Activated naive CD4-positive, alpha-beta T cell treated with anti-CD3 and anti-CD28 coated beads for 36 hours (primary cell): Measurements from ENCODE around the gene NCOA7. TPM values are rescaled to one million over a fixed set of nuclear protein-coding genes. Genes with fewer than 3 reads are reported as not detected.
A peak's percentile ranks its signal among the peaks of the same experiment; 100 is the strongest.

Experiments
- CTCF ChIA-PET: fragments of 350-600 bp; sonication (Branson Sonifier 250); formaldehyde crosslinking; loops from one replicate; lab custom pipeline; 2021; ENCODE audit warnings: antibody characterized with exemption; lab: Charles Lee
- DNase-seq: peaks from one replicate; pipeline ENCODE4 v3.0.0-alpha.2; 2020
- H3K27ac Mint-ChIP-seq: one replicate; pipeline ENCODE4 v1.8.0; 2021; ENCODE audit warnings: mild to moderate bottlenecking, mixed read lengths
- H3K27me3 Mint-ChIP-seq: one replicate; pipeline ENCODE4 v1.8.0; 2021; ENCODE audit warnings: low read depth, mixed read lengths
- H3K36me3 Mint-ChIP-seq: one replicate; pipeline ENCODE4 v1.8.0; 2021; ENCODE audit warnings: low read depth, mixed read lengths
- H3K4me1 Mint-ChIP-seq: one replicate; pipeline ENCODE4 v1.8.0; 2021; ENCODE audit warnings: low read depth, mixed read lengths
- H3K4me3 Mint-ChIP-seq: one replicate; pipeline ENCODE4 v1.8.0; 2021; ENCODE audit warnings: mild to moderate bottlenecking, moderate library complexity, mixed read lengths
- H3K9me3 Mint-ChIP-seq: one replicate; pipeline ENCODE4 v1.8.0; 2021; ENCODE audit warnings: mixed read lengths
- intact Hi-C: fragments of 100-400 bp; cut with micrococcal nuclease; formaldehyde crosslinking; loops from one replicate; pipeline ENCODE4 v1.15.1; 2023
- total RNA-seq, 2 experiments: library from RNA; stranded (reverse); gene quantifications; one replicate each; pipeline ENCODE4 v1.2.3, GENCODE V29; 2021

Gene NCOA7
- 10 to 100 TPM; 39.2 to 43.1 TPM for total RNA-seq

DNA sequence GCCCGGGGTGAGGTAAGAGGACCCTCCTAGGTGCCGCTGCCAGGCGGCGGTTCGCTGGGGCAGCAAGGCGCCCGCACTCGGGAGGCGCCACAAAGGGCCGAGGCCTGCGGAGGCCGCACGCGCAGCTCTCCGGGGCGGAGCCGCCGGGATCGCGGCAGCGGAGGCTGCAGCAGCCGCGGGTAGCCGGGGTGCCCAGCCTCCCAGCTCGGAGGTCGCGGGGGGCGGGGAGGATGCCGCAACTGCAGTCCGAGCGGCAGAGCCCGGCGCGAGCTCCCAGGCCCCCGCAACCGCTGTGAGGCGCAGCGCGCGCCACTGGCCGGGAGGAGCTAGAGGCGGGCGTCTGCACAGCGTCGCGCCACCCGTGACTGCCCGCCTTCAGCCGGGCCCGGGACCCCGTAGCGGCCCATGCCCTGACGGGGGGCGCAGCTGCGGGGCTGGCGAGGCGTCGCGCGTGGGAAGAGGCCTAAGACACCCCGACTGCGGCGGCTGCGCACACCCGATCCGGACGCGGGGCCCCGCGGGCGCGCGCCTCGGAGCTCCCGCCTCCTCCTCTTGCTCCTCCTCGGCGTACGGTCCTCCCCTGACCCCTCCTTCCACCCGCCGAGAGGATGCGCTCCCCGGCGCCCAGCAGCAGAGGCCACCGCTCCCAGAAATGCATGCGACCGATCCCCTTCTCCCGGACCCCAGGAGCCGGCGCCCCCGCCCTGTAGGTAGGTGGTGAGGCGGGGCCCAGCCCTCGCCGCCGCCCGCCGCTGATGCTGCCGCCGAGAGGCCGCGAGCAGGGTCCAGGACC lies at the start of gene NCOA7:
Gene NCOA7, plus strand, starts transcription at position 603 of the 793 bp plus-strand sequence. CDS start 24,395 bp downstream, outside the sequence.
- DNase-seq: peak; percentile 81
- intact Hi-C loops: loop anchor here (1.0 to 5.0 kb wide), 9 partner anchors 9 to 1477 kb away; partner anchors contain the start of genes HINT3, RNF146 and TRMT11
- H3K36me3 Mint-ChIP-seq: peaks cover 17% of the 10 kb centered on the region

GRCh38 chr6:125741336-125741735 lies 49.4 kb upstream of the NCOA7 start:
- CTCF ChIA-PET: interaction anchor here (0.6 to 1.8 kb wide), 2 partner anchors 10 to 12 kb away, joined by 4 to 7 read pairs; no protein-coding TSS in a partner anchor
- DNase-seq: no peak
- Mint-ChIP-seq H3K4me3 (no peak overlapping the region), H3K27ac (no peak overlapping the region), H3K4me1 (peaks cover 5% of the 10 kb centered on the region), H3K36me3 (no peaks in the 10 kb centered on the region), H3K27me3 (peaks cover 28% of the 10 kb centered on the region), H3K9me3 (no peaks in the 10 kb centered on the region)
- intact Hi-C loops: loop anchor here (10.0 kb wide), 1 partner anchor 603 kb away; the partner anchor contains the start of gene CENPW

More for the DNA sequence above, at the start of gene NCOA7:
- peaks cover 51% of the 10 kb centered on the region for H3K4me1 Mint-ChIP-seq
- peak within 1 kb of the TSS; percentile 96 for H3K27ac Mint-ChIP-seq
- no peaks in the 10 kb centered on the region for H3K27me3 Mint-ChIP-seq
- CTCF ChIA-PET: interaction anchor here (0.7 to 6.3 kb wide), 15 partner anchors 9 to 205 kb away, joined by 3 to 52 read pairs (median 8); partner anchors contain the start of genes HINT3 and TRMT11
- peak within 1 kb of the TSS; percentile 90 for H3K4me3 Mint-ChIP-seq
- H3K9me3 Mint-ChIP-seq: no peaks in the 10 kb centered on the region

DNA sequence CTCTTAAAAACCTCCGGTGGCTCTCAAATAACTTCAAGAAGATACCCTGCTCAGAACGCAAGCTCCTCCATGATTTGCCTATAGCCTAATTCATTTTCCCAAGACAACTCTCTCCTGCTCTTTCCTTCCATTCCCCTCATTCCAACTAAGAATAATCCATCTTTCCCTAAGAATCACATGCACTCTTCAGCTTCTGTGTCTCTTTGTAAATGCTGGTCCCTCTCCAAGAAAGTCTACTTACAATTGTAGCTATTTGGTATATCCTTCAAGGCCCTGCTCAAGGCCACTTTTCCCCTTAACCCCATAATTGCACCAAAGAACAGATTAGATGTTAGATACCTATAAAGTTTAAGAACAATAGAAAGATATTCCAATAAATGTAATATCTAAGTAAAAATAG lies 48.7 kb upstream of the NCOA7 start:
- Mint-ChIP-seq H3K4me3 (no peak overlapping the region), H3K27ac (no peak overlapping the region), H3K36me3 (no peaks in the 10 kb centered on the region), H3K9me3 (no peaks in the 10 kb centered on the region), H3K4me1 (peaks cover 11% of the 10 kb centered on the region), H3K27me3 (peaks cover 34% of the 10 kb centered on the region)
- intact Hi-C loops: loop anchor here (10.0 kb wide), 1 partner anchor 603 kb away; the partner anchor contains the start of gene CENPW
- CTCF ChIA-PET: interaction anchor here (1.3 to 1.8 kb wide), 2 partner anchors 12 to 429 kb away, joined by 4 to 7 read pairs; no protein-coding TSS in a partner anchor
- DNase-seq: no peak

DNA sequence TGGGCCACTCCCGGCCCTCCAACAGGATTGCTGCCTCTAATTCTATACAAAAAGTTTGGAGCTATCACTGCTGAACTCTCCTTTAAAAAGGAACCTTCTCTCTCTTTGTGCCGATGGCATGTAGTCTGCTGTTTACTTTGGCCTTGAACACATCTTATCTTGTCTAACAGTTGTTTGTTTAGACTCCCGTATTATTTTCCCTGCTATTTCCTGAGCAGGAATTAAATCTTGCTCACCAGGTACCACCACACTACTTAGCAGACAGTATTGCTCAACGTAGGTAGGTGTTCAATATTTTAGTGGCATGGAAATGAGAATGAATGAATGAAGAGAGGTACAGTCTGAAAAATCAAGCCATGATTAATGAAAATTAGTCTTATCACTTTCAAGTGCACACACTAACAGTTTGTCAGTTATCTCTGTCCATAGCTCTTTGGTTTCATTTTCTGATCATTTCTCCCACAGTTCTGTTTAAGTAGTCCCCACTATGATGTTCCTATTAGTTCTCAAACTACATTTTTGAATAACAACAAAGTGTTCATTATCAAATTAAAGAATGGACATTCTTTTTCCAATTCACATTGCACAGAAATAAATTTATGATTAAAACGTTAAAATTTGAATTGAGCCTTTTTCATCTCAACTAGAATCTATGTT lies 48.2 kb upstream of the NCOA7 start:
- Mint-ChIP-seq H3K4me1 (peaks cover 13% of the 10 kb centered on the region), H3K4me3 (no peak overlapping the region), H3K27me3 (peaks cover 34% of the 10 kb centered on the region), H3K36me3 (no peaks in the 10 kb centered on the region), H3K27ac (no peak overlapping the region), H3K9me3 (no peaks in the 10 kb centered on the region)
- intact Hi-C loops: loop anchor here (10.0 kb wide), 1 partner anchor 602 kb away; the partner anchor contains the start of gene CENPW
- DNase-seq: no peak
- CTCF ChIA-PET: interaction anchor here (1.3 to 1.8 kb wide), 2 partner anchors 11 to 429 kb away, joined by 4 to 7 read pairs; no protein-coding TSS in a partner anchor

DNA sequence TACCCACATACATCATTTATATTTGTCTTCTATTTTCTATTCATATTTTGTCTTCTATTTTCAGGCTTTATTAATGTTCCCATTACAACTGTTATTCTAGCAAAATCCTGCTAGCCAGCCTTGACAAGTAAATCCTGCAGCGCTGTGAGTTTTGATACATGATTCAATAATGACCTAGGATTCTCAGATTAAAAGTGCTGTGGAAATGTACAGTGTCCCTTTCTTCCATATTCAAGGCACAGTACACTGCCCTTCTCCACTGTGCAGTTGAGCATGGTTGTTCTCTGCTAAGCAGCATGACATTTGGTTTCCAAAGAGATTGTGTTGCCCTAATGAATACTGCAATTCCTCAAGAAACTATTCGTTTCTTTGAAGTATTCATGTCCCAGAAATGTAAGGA lies 47.2 kb upstream of the NCOA7 start:
- H3K9me3 Mint-ChIP-seq: no peaks in the 10 kb centered on the region

DNA sequence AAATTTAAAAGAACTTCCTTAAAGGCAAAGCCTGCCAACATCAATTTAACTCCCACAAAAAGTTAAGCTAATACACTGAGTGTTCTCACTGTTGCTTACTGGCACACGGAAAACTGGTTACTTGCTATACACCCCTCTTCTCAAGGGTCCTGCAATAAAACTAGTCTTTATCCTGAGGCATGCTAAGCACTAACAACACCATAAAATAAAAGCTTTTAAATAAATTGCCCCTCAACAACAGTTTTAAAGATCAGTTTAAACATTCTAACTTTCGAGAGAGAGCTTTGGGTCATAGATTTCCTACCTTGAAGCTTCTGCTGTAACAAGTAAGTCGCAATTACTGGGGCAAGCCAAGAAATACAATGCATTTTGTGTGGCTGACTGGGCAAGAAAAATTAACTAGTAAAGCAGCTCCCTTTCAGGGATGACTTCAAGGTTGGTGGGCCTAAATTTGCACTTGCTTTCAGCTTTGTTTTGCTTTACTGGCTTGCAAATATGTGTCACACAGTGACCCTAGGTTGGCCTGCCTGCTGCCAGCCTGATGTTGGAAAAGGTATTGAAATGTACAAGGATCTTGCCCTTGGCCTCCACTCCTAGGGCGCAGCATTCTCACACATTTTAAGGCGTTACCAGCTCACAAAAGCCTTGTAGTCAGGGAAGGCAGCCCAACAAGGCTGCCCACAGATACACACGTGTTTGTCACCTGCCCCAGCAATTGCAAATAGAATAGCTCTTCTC lies 45.3 kb upstream of the NCOA7 start:
- CTCF ChIA-PET: interaction anchor here (0.6 to 1.2 kb wide), 5 partner anchors 10 to 432 kb away, joined by 3 to 5 read pairs (median 3); no protein-coding TSS in a partner anchor

More for the DNA sequence above, 47.2 kb upstream of the NCOA7 start:
- H3K27ac Mint-ChIP-seq: no peak overlapping the region
- H3K36me3 Mint-ChIP-seq: no peaks in the 10 kb centered on the region
- peaks cover 13% of the 10 kb centered on the region for H3K4me1 Mint-ChIP-seq
- H3K4me3 Mint-ChIP-seq: no peak overlapping the region
- CTCF ChIA-PET: no interaction called here
- intact Hi-C loops: loop anchor here (10.0 kb wide), 1 partner anchor 601 kb away; the partner anchor contains the start of gene CENPW
- H3K27me3 Mint-ChIP-seq: peaks cover 41% of the 10 kb centered on the region
- DNase-seq: no peak

GRCh38 chr6:125746019-125746414 lies 44.7 kb upstream of the NCOA7 start:
- Mint-ChIP-seq H3K36me3 (no peaks in the 10 kb centered on the region), H3K27ac (no peak overlapping the region), H3K4me1 (peaks cover 25% of the 10 kb centered on the region), H3K9me3 (no peaks in the 10 kb centered on the region), H3K4me3 (peak overlapping the region; percentile 5), H3K27me3 (peaks cover 49% of the 10 kb centered on the region)
- no peak for DNase-seq
- CTCF ChIA-PET: interaction anchor here (0.6 to 1.2 kb wide), 5 partner anchors 10 to 433 kb away, joined by 3 to 5 read pairs (median 3); no protein-coding TSS in a partner anchor
- intact Hi-C loops: loop anchor here (5.0 to 10.0 kb wide), 2 partner anchors 599 to 789 kb away; partner anchors contain the start of gene CENPW

More for the DNA sequence above, 45.3 kb upstream of the NCOA7 start:
- Mint-ChIP-seq H3K4me1 (peaks cover 22% of the 10 kb centered on the region), H3K36me3 (no peaks in the 10 kb centered on the region), H3K27me3 (peaks cover 46% of the 10 kb centered on the region), H3K27ac (no peak overlapping the region), H3K9me3 (no peaks in the 10 kb centered on the region), H3K4me3 (no peak overlapping the region)
- intact Hi-C loops: loop anchor here (5.0 to 10.0 kb wide), 2 partner anchors 599 to 788 kb away; partner anchors contain the start of gene CENPW
- DNase-seq: no peak

- Mint-ChIP-seq H3K4me1 (peaks cover 33% of the 10 kb centered on the region), H3K36me3 (no peaks in the 10 kb centered on the region), H3K27ac (peak overlapping the region; percentile 5), H3K27me3 (peaks cover 57% of the 10 kb centered on the region), H3K4me3 (peak overlapping the region; percentile 70), H3K9me3 (no peaks in the 10 kb centered on the region)
- CTCF ChIA-PET: interaction anchor here (0.6 kb wide), 1 partner anchor 381 kb away, joined by 3 read pairs; no protein-coding TSS in a partner anchor
- intact Hi-C loops: loop anchor here (5.0 to 10.0 kb wide), 2 partner anchors 598 to 790 kb away; partner anchors contain the start of gene CENPW
- DNase-seq: peak; percentile 76
These were observed 43.8 kb upstream of the NCOA7 start for GRCh38 chr6:125746731-125747588.

DNA sequence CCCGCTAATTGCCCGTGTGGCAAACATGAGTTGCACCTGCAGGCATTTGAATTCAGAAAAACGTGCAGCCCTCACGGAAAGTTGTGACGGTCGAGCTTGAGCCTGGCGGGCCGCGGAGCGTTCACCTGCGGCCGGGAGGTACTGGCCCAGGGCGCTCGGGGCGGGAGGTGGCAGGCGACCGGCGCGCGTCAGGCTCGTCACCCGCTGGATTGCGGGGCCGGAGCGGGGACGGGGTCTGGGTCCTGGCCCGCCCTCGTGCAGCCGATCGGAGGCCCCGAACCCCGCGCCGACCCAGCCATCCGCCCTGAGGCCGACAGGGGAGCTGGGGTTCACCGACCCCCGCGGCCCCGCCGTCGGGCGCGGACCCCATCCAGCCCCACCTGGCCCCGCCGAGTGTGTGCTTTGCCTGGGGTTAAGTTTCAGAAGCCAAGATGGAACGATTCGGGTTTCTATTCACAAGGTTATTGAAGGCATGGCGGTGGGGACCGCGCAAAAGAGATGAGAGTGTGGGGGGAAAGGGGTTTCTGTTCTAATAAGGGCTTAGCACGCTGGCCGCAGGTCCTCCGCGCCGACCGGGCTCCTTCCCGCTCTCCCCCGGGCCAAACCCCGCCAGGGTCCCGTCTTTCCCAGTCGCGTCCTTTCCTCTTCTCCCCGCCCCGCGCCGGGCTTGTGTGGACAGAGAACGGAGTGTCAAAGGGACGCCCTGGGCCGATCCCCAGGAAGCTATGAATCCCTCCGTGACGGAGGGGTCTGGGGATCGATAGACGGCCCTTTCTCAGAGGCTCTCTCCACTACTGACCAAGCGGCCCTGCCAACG lies 43.0 kb upstream of the NCOA7 start:
- Mint-ChIP-seq H3K9me3 (no peaks in the 10 kb centered on the region), H3K27me3 (peaks cover 56% of the 10 kb centered on the region), H3K4me1 (peaks cover 33% of the 10 kb centered on the region), H3K36me3 (no peaks in the 10 kb centered on the region), H3K27ac (no peak overlapping the region), H3K4me3 (peak overlapping the region; percentile 79)
- CTCF ChIA-PET: interaction anchor here (0.6 to 1.2 kb wide), 3 partner anchors 381 to 1370 kb away, joined by 3 read pairs; no protein-coding TSS in a partner anchor
- peak; percentile 25 for DNase-seq
- intact Hi-C loops: loop anchor here (1.0 to 10.0 kb wide), 5 partner anchors 209 to 790 kb away; partner anchors contain the start of genes CENPW, HINT3 and TPD52L1
